ENCODE data around the gene ELAVL4. TPM values are rescaled to one million over a fixed set of nuclear protein-coding genes. Genes with fewer than 3 reads are reported as not detected.

The ELAVL4 gene
- total and polyA plus RNA-seq, 4 donors = 0.02 to 0.51 TPM; not detected in 2

DNA sequence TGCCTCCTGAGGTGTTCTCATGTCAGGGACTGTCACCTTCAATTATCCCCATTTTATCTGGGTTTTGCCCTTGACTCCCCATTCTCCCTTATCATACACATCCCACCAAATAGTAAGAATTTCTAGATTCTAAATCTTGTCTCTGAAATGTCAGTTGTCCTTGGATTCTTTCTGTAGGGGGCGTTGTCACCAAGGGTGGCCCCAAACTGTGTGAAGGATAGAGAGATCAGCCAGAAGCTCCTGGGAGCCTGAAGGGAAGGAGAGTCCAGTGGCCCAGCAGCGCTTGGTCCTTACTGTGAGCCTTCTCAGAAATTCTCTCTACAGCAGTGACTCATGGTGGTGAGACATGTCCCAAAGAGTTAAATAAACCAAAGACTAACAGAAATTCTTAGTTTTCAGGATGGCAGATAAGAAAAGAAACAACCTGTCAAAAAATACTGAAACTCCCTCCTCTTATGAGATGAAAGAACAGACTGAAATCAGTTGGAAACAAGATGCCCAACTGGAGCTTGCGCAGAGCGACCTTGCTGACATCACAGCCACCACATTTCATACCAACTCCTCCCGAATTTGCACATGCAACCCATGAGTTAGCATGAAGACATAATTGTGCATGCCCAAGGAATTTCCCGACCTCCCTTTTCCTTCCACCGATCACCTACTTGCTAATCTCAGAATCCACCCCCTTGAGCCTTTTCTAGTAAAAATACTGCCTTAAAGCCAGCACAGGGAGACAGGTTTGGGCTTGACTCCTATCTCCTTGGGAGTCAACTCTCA is 109.8 kb downstream of the ELAVL4 start:
- peaks cover 0 to 16% (median 7%) of the 10 kb centered on the region in 4 donors for H3K4me1 ChIP-seq (ENCODE audit: control insufficient read depth in 4 of 4, insufficient read depth in 4 of 4, low read length in 3 of 4)
- no peaks in the 10 kb centered on the region for H3K9me3 ChIP-seq (ENCODE audit: control insufficient read depth in 4 of 4, low read length in 3 of 4)
- no peak overlapping the region for H3K9ac ChIP-seq (ENCODE audit: low read depth in 1 of 2, low read length in 2 of 2)
- DNase-seq (ENCODE audit: low spot score) = no peak
- no peak overlapping the region for H3K4me3 ChIP-seq (ENCODE audit: low read depth in 1 of 3, low read length in 3 of 3)
- H3K36me3 ChIP-seq (ENCODE audit: control insufficient read depth in 4 of 4, insufficient read depth in 3 of 4, low read depth in 1 of 4, low read length in 3 of 4) = no peaks in the 10 kb centered on the region
- TF ChIP-seq, protein P1, sequence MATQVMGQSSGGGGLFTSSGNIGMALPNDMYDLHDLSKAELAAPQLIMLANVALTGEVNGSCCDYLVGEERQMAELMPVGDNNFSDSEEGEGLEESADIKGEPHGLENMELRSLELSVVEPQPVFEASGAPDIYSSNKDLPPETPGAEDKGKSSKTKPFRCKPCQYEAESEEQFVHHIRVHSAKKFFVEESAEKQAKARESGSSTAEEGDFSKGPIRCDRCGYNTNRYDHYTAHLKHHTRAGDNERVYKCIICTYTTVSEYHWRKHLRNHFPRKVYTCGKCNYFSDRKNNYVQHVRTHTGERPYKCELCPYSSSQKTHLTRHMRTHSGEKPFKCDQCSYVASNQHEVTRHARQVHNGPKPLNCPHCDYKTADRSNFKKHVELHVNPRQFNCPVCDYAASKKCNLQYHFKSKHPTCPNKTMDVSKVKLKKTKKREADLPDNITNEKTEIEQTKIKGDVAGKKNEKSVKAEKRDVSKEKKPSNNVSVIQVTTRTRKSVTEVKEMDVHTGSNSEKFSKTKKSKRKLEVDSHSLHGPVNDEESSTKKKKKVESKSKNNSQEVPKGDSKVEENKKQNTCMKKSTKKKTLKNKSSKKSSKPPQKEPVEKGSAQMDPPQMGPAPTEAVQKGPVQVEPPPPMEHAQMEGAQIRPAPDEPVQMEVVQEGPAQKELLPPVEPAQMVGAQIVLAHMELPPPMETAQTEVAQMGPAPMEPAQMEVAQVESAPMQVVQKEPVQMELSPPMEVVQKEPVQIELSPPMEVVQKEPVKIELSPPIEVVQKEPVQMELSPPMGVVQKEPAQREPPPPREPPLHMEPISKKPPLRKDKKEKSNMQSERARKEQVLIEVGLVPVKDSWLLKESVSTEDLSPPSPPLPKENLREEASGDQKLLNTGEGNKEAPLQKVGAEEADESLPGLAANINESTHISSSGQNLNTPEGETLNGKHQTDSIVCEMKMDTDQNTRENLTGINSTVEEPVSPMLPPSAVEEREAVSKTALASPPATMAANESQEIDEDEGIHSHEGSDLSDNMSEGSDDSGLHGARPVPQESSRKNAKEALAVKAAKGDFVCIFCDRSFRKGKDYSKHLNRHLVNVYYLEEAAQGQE (IDR thresholded peaks at IDR 0.05) = no peak
- TF ChIP-seq HNF4A (conservative IDR thresholded peaks at IDR 0.05) = no peak
- no peak for TF ChIP-seq JUND (IDR thresholded peaks at IDR 0.05)
- no peaks in the 10 kb centered on the region for H3K27me3 ChIP-seq (ENCODE audit: control insufficient read depth in 4 of 4, insufficient read depth in 4 of 4, low read length in 3 of 4)
- whole genome bisulfite sequencing = 90% methylated on average over 7 of the region's 7 CpGs
- no peak overlapping the region for H3K27ac ChIP-seq (ENCODE audit: low read depth in 1 of 2, low read length in 2 of 2)

DNA sequence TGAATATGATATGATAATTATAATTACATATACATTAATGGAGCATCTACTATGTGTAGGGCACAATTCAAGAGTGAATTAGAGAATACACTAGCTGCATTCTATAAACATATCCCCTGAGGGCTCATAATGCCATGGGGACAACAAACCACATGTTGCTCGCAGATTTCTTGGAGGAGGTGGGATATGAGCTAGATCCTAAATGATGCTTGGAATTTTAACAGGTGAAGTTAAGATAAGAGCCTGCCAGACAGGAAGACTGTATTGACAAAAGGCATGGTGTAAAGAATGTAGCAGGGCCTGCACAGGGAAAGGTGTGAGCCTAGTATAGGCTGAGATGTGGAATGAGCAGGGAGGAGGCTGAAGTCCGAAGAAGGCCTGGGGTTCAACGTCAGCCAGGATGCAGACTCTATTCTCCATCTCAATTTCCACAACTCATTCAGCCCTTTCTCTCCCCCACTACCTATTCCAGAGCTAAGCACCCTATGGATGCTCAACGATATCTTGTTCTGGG is 120.2 kb downstream of the ELAVL4 start:
- Histone ChIP-seq H3K4me3 (ENCODE audit: low read depth in 1 of 3, low read length in 3 of 3) (no peak overlapping the region), H3K27ac (ENCODE audit: low read depth in 1 of 2, low read length in 2 of 2) (no peak overlapping the region), H3K4me1 (ENCODE audit: control insufficient read depth in 4 of 4, insufficient read depth in 4 of 4, low read length in 3 of 4) (no peaks in the 10 kb centered on the region), H3K9ac (ENCODE audit: low read depth in 1 of 2, low read length in 2 of 2) (no peak overlapping the region), H3K36me3 (ENCODE audit: control insufficient read depth in 4 of 4, insufficient read depth in 3 of 4, low read depth in 1 of 4, low read length in 3 of 4) (no peaks in the 10 kb centered on the region), H3K27me3 (ENCODE audit: control insufficient read depth in 4 of 4, insufficient read depth in 4 of 4, low read length in 3 of 4) (no peaks in the 10 kb centered on the region), H3K9me3 (ENCODE audit: control insufficient read depth in 4 of 4, low read length in 3 of 4) (peaks cover 0 to 7% (median 5%) of the 10 kb centered on the region in 4 donors)
- WGBS = 73% methylated on average over 4 of the region's 4 CpGs
- no peak for TF ChIP-seq RAD21 (IDR thresholded peaks at IDR 0.05)
- TF ChIP-seq, protein P1 (IDR thresholded peaks at IDR 0.05) = no peak
- TF ChIP-seq, protein P2, sequence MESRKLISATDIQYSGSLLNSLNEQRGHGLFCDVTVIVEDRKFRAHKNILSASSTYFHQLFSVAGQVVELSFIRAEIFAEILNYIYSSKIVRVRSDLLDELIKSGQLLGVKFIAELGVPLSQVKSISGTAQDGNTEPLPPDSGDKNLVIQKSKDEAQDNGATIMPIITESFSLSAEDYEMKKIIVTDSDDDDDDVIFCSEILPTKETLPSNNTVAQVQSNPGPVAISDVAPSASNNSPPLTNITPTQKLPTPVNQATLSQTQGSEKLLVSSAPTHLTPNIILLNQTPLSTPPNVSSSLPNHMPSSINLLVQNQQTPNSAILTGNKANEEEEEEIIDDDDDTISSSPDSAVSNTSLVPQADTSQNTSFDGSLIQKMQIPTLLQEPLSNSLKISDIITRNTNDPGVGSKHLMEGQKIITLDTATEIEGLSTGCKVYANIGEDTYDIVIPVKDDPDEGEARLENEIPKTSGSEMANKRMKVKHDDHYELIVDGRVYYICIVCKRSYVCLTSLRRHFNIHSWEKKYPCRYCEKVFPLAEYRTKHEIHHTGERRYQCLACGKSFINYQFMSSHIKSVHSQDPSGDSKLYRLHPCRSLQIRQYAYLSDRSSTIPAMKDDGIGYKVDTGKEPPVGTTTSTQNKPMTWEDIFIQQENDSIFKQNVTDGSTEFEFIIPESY (IDR thresholded peaks at IDR 0.05) = no peak
- TF ChIP-seq, protein P3, sequence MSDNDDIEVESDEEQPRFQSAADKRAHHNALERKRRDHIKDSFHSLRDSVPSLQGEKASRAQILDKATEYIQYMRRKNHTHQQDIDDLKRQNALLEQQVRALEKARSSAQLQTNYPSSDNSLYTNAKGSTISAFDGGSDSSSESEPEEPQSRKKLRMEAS (IDR thresholded peaks at IDR 0.05) = no peak
- no peak for TF ChIP-seq NR2F2 (IDR thresholded peaks at IDR 0.05)
- TF ChIP-seq FOXA1 (IDR thresholded peaks at IDR 0.05) = no peak
- no peak for TF ChIP-seq SP1 (IDR thresholded peaks at IDR 0.05)
- TF ChIP-seq, protein P4, sequence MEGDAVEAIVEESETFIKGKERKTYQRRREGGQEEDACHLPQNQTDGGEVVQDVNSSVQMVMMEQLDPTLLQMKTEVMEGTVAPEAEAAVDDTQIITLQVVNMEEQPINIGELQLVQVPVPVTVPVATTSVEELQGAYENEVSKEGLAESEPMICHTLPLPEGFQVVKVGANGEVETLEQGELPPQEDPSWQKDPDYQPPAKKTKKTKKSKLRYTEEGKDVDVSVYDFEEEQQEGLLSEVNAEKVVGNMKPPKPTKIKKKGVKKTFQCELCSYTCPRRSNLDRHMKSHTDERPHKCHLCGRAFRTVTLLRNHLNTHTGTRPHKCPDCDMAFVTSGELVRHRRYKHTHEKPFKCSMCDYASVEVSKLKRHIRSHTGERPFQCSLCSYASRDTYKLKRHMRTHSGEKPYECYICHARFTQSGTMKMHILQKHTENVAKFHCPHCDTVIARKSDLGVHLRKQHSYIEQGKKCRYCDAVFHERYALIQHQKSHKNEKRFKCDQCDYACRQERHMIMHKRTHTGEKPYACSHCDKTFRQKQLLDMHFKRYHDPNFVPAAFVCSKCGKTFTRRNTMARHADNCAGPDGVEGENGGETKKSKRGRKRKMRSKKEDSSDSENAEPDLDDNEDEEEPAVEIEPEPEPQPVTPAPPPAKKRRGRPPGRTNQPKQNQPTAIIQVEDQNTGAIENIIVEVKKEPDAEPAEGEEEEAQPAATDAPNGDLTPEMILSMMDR (IDR thresholded peaks at IDR 0.05; ENCODE audit: low read depth, low read length, missing input control) = no peak
- TF ChIP-seq, protein P5, sequence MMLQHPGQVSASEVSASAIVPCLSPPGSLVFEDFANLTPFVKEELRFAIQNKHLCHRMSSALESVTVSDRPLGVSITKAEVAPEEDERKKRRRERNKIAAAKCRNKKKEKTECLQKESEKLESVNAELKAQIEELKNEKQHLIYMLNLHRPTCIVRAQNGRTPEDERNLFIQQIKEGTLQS (IDR thresholded peaks at IDR 0.05) = no peak
- no peak for TF ChIP-seq JUND (IDR thresholded peaks at IDR 0.05)
- TF ChIP-seq GABPA (IDR thresholded peaks at IDR 0.05 in 1 of 2, conservative IDR thresholded peaks at IDR 0.05 in 1 of 2) = no peak
- TF ChIP-seq FOXA2 (IDR thresholded peaks at IDR 0.05) = no peak
- TF ChIP-seq HNF4A (conservative IDR thresholded peaks at IDR 0.05) = no peak
- no peak for TF ChIP-seq TAF1 (conservative IDR thresholded peaks at IDR 0.05)
- TF ChIP-seq RXRA (IDR thresholded peaks at IDR 0.05) = no peak
- no peak for TF ChIP-seq EGR1 (IDR thresholded peaks at IDR 0.05; ENCODE audit: low read depth in 2 of 2)
- no peak for TF ChIP-seq HNF4G (IDR thresholded peaks at IDR 0.05)
- DNase-seq (ENCODE audit: low spot score) = no peak
